Measurements from ENCODE around the gene RHEB. TPM values are rescaled to one million over a fixed set of nuclear protein-coding genes. Genes with fewer than 3 reads are reported as not detected.

Gene RHEB
- total RNA-seq, 1 experiment from 2014 or later = 203 TPM

DNA sequence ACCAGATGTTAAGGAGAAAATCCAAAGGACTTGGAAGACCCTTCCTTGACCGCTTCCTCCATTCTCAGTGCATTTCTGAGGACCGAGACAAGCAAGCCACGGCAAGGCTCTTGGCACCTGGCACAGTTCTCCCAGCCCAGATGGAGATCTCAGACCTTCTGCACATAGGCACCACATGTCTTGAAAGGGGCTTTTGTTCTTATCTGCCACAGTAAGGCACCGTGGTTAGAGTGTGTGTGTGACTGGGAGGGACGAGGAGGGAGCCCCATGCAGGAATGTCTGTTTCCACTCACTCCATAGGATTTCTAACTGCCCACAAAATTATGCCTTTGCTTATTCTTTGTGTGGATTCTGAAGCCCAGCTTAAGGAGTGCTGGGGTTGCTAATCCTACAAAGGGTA, 99.6 kb downstream of the RHEB start:
- Histone ChIP-seq H3K4me1 (replicated peaks) (peaks cover 11% of the 10 kb centered on the region), H3K9me3 (replicated peaks) (no peaks in the 10 kb centered on the region), H3K36me3 (no peaks in the 10 kb centered on the region), H3K27ac (no peak overlapping the region), H3K4me3 (no peak overlapping the region), H3K27me3 (replicated peaks) (0 out of 2 replicates have a peak, but pooled peaks cover 3% of the 10 kb centered on the region)
- DNase-seq (ENCODE audit: low read depth in 1 of 2, low spot score in 2 of 2) = no peak

DNA sequence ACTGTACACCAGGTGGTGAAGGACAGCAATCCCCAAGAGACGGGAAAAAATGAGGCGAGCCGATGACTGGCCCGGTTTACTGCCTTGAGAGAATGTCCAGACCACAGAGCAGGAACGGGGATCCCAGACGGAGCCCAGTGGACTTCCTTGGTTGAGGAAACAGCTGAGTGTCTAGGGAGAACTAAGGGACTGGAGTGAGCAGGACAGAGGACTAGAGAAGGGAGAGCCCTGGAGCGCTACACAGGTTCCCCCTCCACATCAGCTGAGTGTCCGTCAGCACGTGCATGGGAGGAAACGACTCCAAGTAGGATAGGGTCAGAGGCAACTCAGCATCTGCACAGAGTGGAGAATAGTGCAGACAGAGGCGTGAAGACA, 102.8 kb downstream of the RHEB start:
- peaks cover 16% of the 10 kb centered on the region for H3K27me3 ChIP-seq (replicated peaks)
- H3K4me1 ChIP-seq (replicated peaks) = no peaks in the 10 kb centered on the region
- no peaks in the 10 kb centered on the region for H3K36me3 ChIP-seq
- H3K9me3 ChIP-seq (replicated peaks) = no peaks in the 10 kb centered on the region
- H3K4me3 ChIP-seq = no peak overlapping the region
- H3K27ac ChIP-seq = no peak overlapping the region
- no peak for DNase-seq (ENCODE audit: low read depth in 1 of 2, low spot score in 2 of 2)

- peaks cover 22% of the 10 kb centered on the region for H3K27me3 ChIP-seq (replicated peaks)
- no peak for DNase-seq (ENCODE audit: low read depth in 1 of 2, low spot score in 2 of 2)
- no peaks in the 10 kb centered on the region for H3K4me1 ChIP-seq (replicated peaks)
- no peaks in the 10 kb centered on the region for H3K9me3 ChIP-seq (replicated peaks)
- no peak overlapping the region for H3K4me3 ChIP-seq
- no peak overlapping the region for H3K27ac ChIP-seq
- no peaks in the 10 kb centered on the region for H3K36me3 ChIP-seq
Observed at GRCh38 chr7:151416112-151416940, 103.4 kb downstream of the RHEB start.

Other genes starting within 250 kb of the RHEB start
- 50.6 and 50.7 TPM in 2 replicates for gene NUB1, start 178.1 kb downstream of the RHEB start, total RNA-seq (2014; rRNA removed; shearing (Covaris generic))
- 0.39 and 0.72 TPM in 2 replicates for gene WDR86, start 109.9 kb downstream of the RHEB start, total RNA-seq (2014; rRNA removed; shearing (Covaris generic))
- not detected in 2 replicates for gene CRYGN, start 79.8 kb downstream of the RHEB start, total RNA-seq (2014; rRNA removed; shearing (Covaris generic))